ENCODE measurements around the gene LRRC8B. TPM values are rescaled to one million over a fixed set of nuclear protein-coding genes. Genes with fewer than 3 reads are reported as not detected.

The LRRC8B gene
- total RNA-seq, 3 donors from 2014 or later (not counting 1 experiment from before 2014, with no cell fraction given) = 1.7 to 2.9 (median 2.9) TPM

- Mint-ChIP-seq H3K4me3 (no peak overlapping the region), H3K36me3 (no peaks in the 10 kb centered on the region), H3K27ac (no peak overlapping the region), H3K4me1 (no peaks in the 10 kb centered on the region), H3K27me3 (ENCODE audit: low read depth in 2 of 2) (no peaks in the 10 kb centered on the region), H3K9me3 (peaks cover 0 to 3% of the 10 kb centered on the region in 2 donors)
- H3K36me3 ChIP-seq (ENCODE audit: control insufficient read depth, insufficient read depth, low read length) = no peaks in the 10 kb centered on the region
- H3K9me3 ChIP-seq (ENCODE audit: control insufficient read depth, insufficient read depth, low read length) = no peaks in the 10 kb centered on the region
- WGBS (ENCODE audit: insufficient coverage) = 97% methylated on average over 1 of the region's 1 CpG
- DNase-seq (no peak), ATAC-seq (no peak)
- intact Hi-C loops (cut with micrococcal nuclease) = no loop called here
- no peak overlapping the region for H3K4me3 ChIP-seq (ENCODE audit: low read length)
- H3K27ac ChIP-seq (ENCODE audit: low read length) = no peak overlapping the region
- H3K27me3 ChIP-seq (ENCODE audit: control insufficient read depth, insufficient read depth, low read length) = no peaks in the 10 kb centered on the region
- H3K4me1 ChIP-seq (ENCODE audit: control insufficient read depth, insufficient read depth, low read length) = no peaks in the 10 kb centered on the region
- TF ChIP-seq CTCF (IDR thresholded peaks at IDR 0.05) = no peak
These were observed 33.3 kb downstream of the LRRC8B start for GRCh38 chr1:89557956-89558355.

GRCh38 chr1:89563957-89564604 lies 39.5 kb downstream of the LRRC8B start:
- H3K36me3 Mint-ChIP-seq = no peaks in the 10 kb centered on the region
- H3K27ac Mint-ChIP-seq = no peak overlapping the region
- 12% methylated on average over 2 of the region's 3 CpGs for WGBS (ENCODE audit: insufficient coverage)
- intact Hi-C loops (cut with micrococcal nuclease) = no loop called here
- H3K4me1 Mint-ChIP-seq = no peaks in the 10 kb centered on the region
- Histone ChIP-seq H3K27ac (ENCODE audit: low read length) (no peak overlapping the region), H3K4me1 (ENCODE audit: control insufficient read depth, insufficient read depth, low read length) (no peaks in the 10 kb centered on the region), H3K27me3 (ENCODE audit: control insufficient read depth, insufficient read depth, low read length) (no peaks in the 10 kb centered on the region), H3K4me3 (ENCODE audit: low read length) (no peak overlapping the region), H3K9me3 (ENCODE audit: control insufficient read depth, insufficient read depth, low read length) (no peaks in the 10 kb centered on the region), H3K36me3 (ENCODE audit: control insufficient read depth, insufficient read depth, low read length) (no peaks in the 10 kb centered on the region)
- no peak for ATAC-seq
- H3K9me3 Mint-ChIP-seq = no peaks in the 10 kb centered on the region
- no peak for TF ChIP-seq CTCF (IDR thresholded peaks at IDR 0.05)
- H3K27me3 Mint-ChIP-seq (ENCODE audit: low read depth in 2 of 2) = no peaks in the 10 kb centered on the region
- no peak overlapping the region for H3K4me3 Mint-ChIP-seq
- no peak for DNase-seq

- intact Hi-C loops (cut with micrococcal nuclease) = no loop called here
- no peak for DNase-seq
These were observed 40.9 kb downstream of the LRRC8B start for GRCh38 chr1:89565521-89565920.

More at GRCh38 chr1:89565521-89565920, 40.9 kb downstream of the LRRC8B start:
- Histone ChIP-seq H3K4me1 (ENCODE audit: control insufficient read depth, insufficient read depth, low read length) (no peaks in the 10 kb centered on the region), H3K36me3 (ENCODE audit: control insufficient read depth, insufficient read depth, low read length) (no peaks in the 10 kb centered on the region), H3K27me3 (ENCODE audit: control insufficient read depth, insufficient read depth, low read length) (no peaks in the 10 kb centered on the region), H3K4me3 (ENCODE audit: low read length) (no peak overlapping the region), H3K9me3 (ENCODE audit: control insufficient read depth, insufficient read depth, low read length) (no peaks in the 10 kb centered on the region), H3K27ac (ENCODE audit: low read length) (no peak overlapping the region)
- no peaks in the 10 kb centered on the region for H3K27me3 Mint-ChIP-seq (ENCODE audit: low read depth in 2 of 2)
- no peaks in the 10 kb centered on the region for H3K36me3 Mint-ChIP-seq
- TF ChIP-seq CTCF (IDR thresholded peaks at IDR 0.05) = no peak
- WGBS (ENCODE audit: insufficient coverage) = 95% methylated on average over 5 of the region's 6 CpGs
- ATAC-seq = no peak
- H3K4me3 Mint-ChIP-seq = no peak overlapping the region
- H3K4me1 Mint-ChIP-seq = no peaks in the 10 kb centered on the region
- no peaks in the 10 kb centered on the region for H3K9me3 Mint-ChIP-seq
- no peak overlapping the region for H3K27ac Mint-ChIP-seq

Measured in natural killer cell (primary cell).